Activated CD8-positive, alpha-beta memory T cell treated with anti-CD3 and anti-CD28 coated beads, Interleukin-2, amount 10 ng/mL, durations not matched to agents 7 days and 5 days (primary cell): Measurements from ENCODE around the gene PUM2. TPM values are rescaled to one million over a fixed set of nuclear protein-coding genes. Genes with fewer than 3 reads are reported as not detected.

Source experiments
- ATAC-seq: fragments of 150-1000 bp; cut with Tn5 transposase; one replicate; pipeline ENCODE4 v1.10.0; 2021; ENCODE audit warnings: moderate library complexity
- CTCF ChIA-PET: fragments of 350-600 bp; sonication (Branson Sonifier 250); formaldehyde crosslinking; loops from one replicate; lab custom pipeline; 2021; ENCODE audit warnings: antibody characterized with exemption; lab: Charles Lee
- DNase-seq: peaks from one replicate; pipeline ENCODE4 v3.0.0-alpha.2; 2020
- H3K27ac Mint-ChIP-seq: one replicate; pipeline ENCODE4 v1.8.0; 2021; ENCODE audit warnings: mild to moderate bottlenecking, mixed read lengths
- H3K27me3 Mint-ChIP-seq: one replicate; pipeline ENCODE4 v1.8.0; 2021; ENCODE audit warnings: mixed read lengths
- H3K36me3 Mint-ChIP-seq: one replicate; pipeline ENCODE4 v1.8.0; 2021; ENCODE audit warnings: mild to moderate bottlenecking, mixed read lengths
- H3K4me1 Mint-ChIP-seq: one replicate; pipeline ENCODE4 v1.8.0; 2021; ENCODE audit warnings: mixed read lengths
- H3K4me3 Mint-ChIP-seq: one replicate; pipeline ENCODE4 v1.8.0; 2021; ENCODE audit warnings: mild to moderate bottlenecking, moderate library complexity, mixed read lengths
- H3K9me3 Mint-ChIP-seq: one replicate; pipeline ENCODE4 v1.8.0; 2022; ENCODE audit warnings: low read depth, mixed read lengths
- total RNA-seq, 2 experiments: library from RNA; stranded (reverse); gene quantifications; one replicate each; pipeline ENCODE4 v1.2.3, GENCODE V29; 2021

Gene PUM2
- total RNA-seq, 2 experiments from 2014 or later = 120 to 127 TPM

GRCh38 chr2:20322527-20323300 lies 27.9 kb downstream of the PUM2 start:
- H3K36me3 Mint-ChIP-seq = peaks cover 56% of the 10 kb centered on the region
- CTCF ChIA-PET = interaction anchor here (0.7 to 4.1 kb wide), 3 partner anchors 12 to 81 kb away, joined by 3 to 16 read pairs (median 5); no protein-coding TSS in a partner anchor
- H3K27me3 Mint-ChIP-seq = no peaks in the 10 kb centered on the region
- no peak overlapping the region for H3K4me3 Mint-ChIP-seq
- H3K27ac Mint-ChIP-seq = peak overlapping the region; percentile 9
- no peak for ATAC-seq
- H3K9me3 Mint-ChIP-seq = no peaks in the 10 kb centered on the region
- no peak for DNase-seq
- H3K4me1 Mint-ChIP-seq = peaks cover 50% of the 10 kb centered on the region

DNA sequence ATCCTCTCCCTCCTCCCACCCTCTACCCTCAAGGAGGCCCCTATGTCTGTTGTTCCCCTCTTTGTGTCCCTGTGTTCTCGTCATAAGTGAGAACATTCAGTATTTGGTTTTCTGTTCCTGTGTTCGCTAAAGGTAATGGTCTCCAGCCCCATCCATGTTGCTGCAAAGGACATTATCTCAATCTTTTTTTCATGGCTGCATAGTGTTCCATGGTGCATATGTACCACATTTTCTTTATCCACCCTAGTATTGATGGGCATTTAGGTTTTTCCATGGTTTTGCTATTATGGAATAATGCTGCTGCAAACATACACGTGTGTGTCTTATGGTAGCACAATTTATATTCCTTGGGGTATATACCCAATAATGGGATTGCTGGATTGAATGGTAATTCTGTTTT lies 33.0 kb downstream of the PUM2 start:
- Mint-ChIP-seq H3K9me3 (no peaks in the 10 kb centered on the region), H3K27ac (peak overlapping the region; percentile 28), H3K27me3 (no peaks in the 10 kb centered on the region), H3K4me1 (peaks cover 32% of the 10 kb centered on the region), H3K4me3 (no peak overlapping the region), H3K36me3 (peaks cover 59% of the 10 kb centered on the region)
- no peak for DNase-seq
- ATAC-seq = no peak
- CTCF ChIA-PET = interaction anchor here (0.9 to 1.3 kb wide), 5 partner anchors 9 to 129 kb away, joined by 3 to 8 read pairs (median 3); partner anchors contain the start of gene RHOB

GRCh38 chr2:20317197-20317596 lies 33.4 kb downstream of the PUM2 start:
- Mint-ChIP-seq H3K4me1 (peaks cover 30% of the 10 kb centered on the region), H3K9me3 (no peaks in the 10 kb centered on the region), H3K4me3 (no peak overlapping the region), H3K27ac (peak overlapping the region; percentile 35), H3K27me3 (no peaks in the 10 kb centered on the region), H3K36me3 (peaks cover 57% of the 10 kb centered on the region)
- DNase-seq = no peak
- no peak for ATAC-seq
- CTCF ChIA-PET = interaction anchor here (0.9 to 1.1 kb wide), 3 partner anchors 9 to 32 kb away, joined by 3 to 6 read pairs (median 3); no protein-coding TSS in a partner anchor

DNA sequence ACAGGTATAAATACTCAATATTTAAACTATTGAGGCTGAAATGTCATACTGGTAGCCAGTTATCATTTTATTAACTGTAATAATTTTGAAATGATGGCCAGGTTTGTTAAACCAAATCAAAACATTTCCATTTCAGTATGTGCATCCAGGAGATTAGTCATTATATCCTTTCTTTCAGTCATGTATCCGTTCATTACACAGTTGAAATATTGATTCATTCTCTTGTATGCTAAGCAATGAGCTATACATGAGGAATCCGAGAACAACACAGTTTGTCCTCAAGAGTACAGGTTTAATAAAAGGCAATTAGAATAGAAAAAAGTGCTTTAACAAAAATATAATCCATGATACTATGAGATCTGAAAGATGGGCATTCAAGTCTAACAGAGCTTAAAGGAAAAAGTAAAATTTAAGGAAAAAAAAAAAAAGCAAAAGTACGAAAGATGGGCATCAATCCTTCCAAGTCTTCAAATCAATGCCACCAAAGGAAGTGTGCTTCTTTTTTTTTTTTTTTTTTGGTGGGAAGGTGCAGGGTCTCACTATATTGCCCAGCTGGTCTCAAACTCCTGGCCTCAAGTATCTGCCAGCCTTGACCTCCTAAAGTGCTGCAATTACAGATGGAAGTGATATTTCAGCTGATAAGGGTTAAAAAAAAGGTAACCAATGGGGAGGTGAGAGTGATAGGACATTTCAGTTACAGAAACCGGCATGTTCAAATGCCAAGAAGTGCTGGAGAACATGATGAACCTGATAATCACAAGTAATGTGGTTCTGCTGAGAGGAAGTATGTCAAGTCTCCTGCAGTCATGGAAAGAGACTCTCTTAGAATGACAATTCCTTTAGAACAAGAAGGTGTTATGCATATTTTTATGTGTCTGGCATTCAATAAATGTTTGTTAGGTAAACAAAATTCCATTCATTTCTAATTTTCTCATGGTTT lies 35.8 kb downstream of the PUM2 start:
- DNase-seq (no peak), ATAC-seq (no peak)
- H3K4me1 Mint-ChIP-seq = peaks cover 23% of the 10 kb centered on the region
- peaks cover 51% of the 10 kb centered on the region for H3K36me3 Mint-ChIP-seq
- H3K9me3 Mint-ChIP-seq = no peaks in the 10 kb centered on the region
- no peak overlapping the region for H3K4me3 Mint-ChIP-seq
- no peaks in the 10 kb centered on the region for H3K27me3 Mint-ChIP-seq
- H3K27ac Mint-ChIP-seq = peak overlapping the region; percentile 3
- CTCF ChIA-PET = interaction anchor here (0.9 to 1.4 kb wide), 3 partner anchors 11 to 23 kb away, joined by 3 to 7 read pairs (median 4); no protein-coding TSS in a partner anchor

GRCh38 chr2:20313659-20314058 lies 37.0 kb downstream of the PUM2 start:
- no peaks in the 10 kb centered on the region for H3K9me3 Mint-ChIP-seq
- CTCF ChIA-PET = interaction anchor here (0.7 to 1.1 kb wide), 3 partner anchors 13 to 28 kb away, joined by 4 read pairs; no protein-coding TSS in a partner anchor
- no peak overlapping the region for H3K4me3 Mint-ChIP-seq
- no peak overlapping the region for H3K27ac Mint-ChIP-seq
- DNase-seq = no peak
- peaks cover 21% of the 10 kb centered on the region for H3K4me1 Mint-ChIP-seq
- H3K36me3 Mint-ChIP-seq = peaks cover 52% of the 10 kb centered on the region
- no peaks in the 10 kb centered on the region for H3K27me3 Mint-ChIP-seq
- no peak for ATAC-seq

GRCh38 chr2:20309001-20309400 lies 41.6 kb downstream of the PUM2 start:
- peaks cover 11% of the 10 kb centered on the region for H3K4me1 Mint-ChIP-seq
- CTCF ChIA-PET = interaction anchor here (0.6 to 1.9 kb wide), 4 partner anchors 8 to 25 kb away, joined by 3 to 4 read pairs (median 4); no protein-coding TSS in a partner anchor
- no peaks in the 10 kb centered on the region for H3K9me3 Mint-ChIP-seq
- H3K36me3 Mint-ChIP-seq = peaks cover 46% of the 10 kb centered on the region
- ATAC-seq = no peak
- no peaks in the 10 kb centered on the region for H3K27me3 Mint-ChIP-seq
- DNase-seq = no peak
- H3K27ac Mint-ChIP-seq = no peak overlapping the region
- no peak overlapping the region for H3K4me3 Mint-ChIP-seq

GRCh38 chr2:20307311-20307710 lies 43.3 kb downstream of the PUM2 start:
- no peaks in the 10 kb centered on the region for H3K9me3 Mint-ChIP-seq
- peaks cover 53% of the 10 kb centered on the region for H3K36me3 Mint-ChIP-seq
- H3K4me3 Mint-ChIP-seq = no peak overlapping the region
- no peak overlapping the region for H3K27ac Mint-ChIP-seq
- no peak for ATAC-seq
- no peaks in the 10 kb centered on the region for H3K27me3 Mint-ChIP-seq
- CTCF ChIA-PET = interaction anchor here (1.4 to 1.9 kb wide), 2 partner anchors 16 to 19 kb away, joined by 4 read pairs; no protein-coding TSS in a partner anchor
- peaks cover 8% of the 10 kb centered on the region for H3K4me1 Mint-ChIP-seq
- DNase-seq = no peak

DNA sequence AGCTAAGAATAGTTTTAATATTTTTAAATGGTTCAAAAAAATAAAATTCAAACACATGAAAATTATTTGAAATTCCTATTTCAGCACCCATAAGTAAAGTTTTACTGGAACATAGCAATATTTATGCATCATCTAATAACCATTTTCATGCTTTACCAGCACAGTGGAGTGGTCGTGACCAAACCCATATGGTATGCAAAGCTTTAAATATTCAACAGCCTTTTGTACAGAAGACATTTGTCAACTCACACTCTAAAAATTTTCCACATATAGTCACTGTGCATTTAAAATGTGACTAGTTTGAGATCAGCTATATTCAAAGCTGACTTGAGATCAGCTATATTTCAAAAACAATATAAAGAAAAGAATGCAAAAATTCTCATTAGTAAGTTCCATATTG lies 46.2 kb downstream of the PUM2 start:
- H3K36me3 Mint-ChIP-seq = peaks cover 55% of the 10 kb centered on the region
- H3K9me3 Mint-ChIP-seq = no peaks in the 10 kb centered on the region
- no peak overlapping the region for H3K4me3 Mint-ChIP-seq
- ATAC-seq (no peak), DNase-seq (no peak)
- CTCF ChIA-PET = interaction anchor here (0.6 to 1.5 kb wide), 3 partner anchors 13 to 22 kb away, joined by 3 to 6 read pairs (median 4); no protein-coding TSS in a partner anchor
- H3K4me1 Mint-ChIP-seq = peaks cover 8% of the 10 kb centered on the region
- H3K27ac Mint-ChIP-seq = no peak overlapping the region
- no peaks in the 10 kb centered on the region for H3K27me3 Mint-ChIP-seq

DNA sequence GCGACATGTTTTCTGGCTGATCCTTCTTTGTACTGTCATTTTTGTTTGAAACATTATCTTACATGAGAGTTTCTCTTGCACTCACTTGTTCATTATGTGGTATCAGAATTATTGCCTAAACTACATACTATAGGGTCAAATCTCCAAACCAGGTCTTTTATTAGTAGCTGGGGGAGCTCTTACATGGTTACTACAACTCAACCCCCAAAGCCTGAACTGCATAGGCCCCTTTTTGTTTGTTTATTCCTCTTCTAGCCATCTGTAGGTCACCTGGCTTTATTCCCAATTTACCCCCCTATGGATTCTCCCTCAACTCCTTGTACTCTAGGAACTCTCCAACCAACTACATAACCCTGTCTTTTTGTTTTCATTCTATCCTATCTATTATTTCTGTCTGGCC lies 46.7 kb downstream of the PUM2 start:
- H3K4me3 Mint-ChIP-seq = no peak overlapping the region
- H3K4me1 Mint-ChIP-seq = peaks cover 11% of the 10 kb centered on the region
- ATAC-seq (no peak), DNase-seq (no peak)
- CTCF ChIA-PET = interaction anchor here (0.9 to 1.5 kb wide), 3 partner anchors 13 to 48 kb away, joined by 3 to 6 read pairs (median 4); no protein-coding TSS in a partner anchor
- peak overlapping the region; percentile 1 for H3K27ac Mint-ChIP-seq
- H3K9me3 Mint-ChIP-seq = no peaks in the 10 kb centered on the region
- no peaks in the 10 kb centered on the region for H3K27me3 Mint-ChIP-seq
- peaks cover 53% of the 10 kb centered on the region for H3K36me3 Mint-ChIP-seq

- H3K36me3 Mint-ChIP-seq = peaks cover 48% of the 10 kb centered on the region
- peaks cover 13% of the 10 kb centered on the region for H3K4me1 Mint-ChIP-seq
- DNase-seq = no peak
- H3K27me3 Mint-ChIP-seq = no peaks in the 10 kb centered on the region
- CTCF ChIA-PET = no interaction called here
- H3K4me3 Mint-ChIP-seq = no peak overlapping the region
- no peak overlapping the region for H3K27ac Mint-ChIP-seq
- no peak for ATAC-seq
- H3K9me3 Mint-ChIP-seq = no peaks in the 10 kb centered on the region
Observed at GRCh38 chr2:20302019-20302418, 48.6 kb downstream of the PUM2 start.

GRCh38 chr2:20300656-20301055 lies 50.0 kb downstream of the PUM2 start:
- Mint-ChIP-seq H3K27me3 (no peaks in the 10 kb centered on the region), H3K4me1 (peaks cover 19% of the 10 kb centered on the region), H3K9me3 (no peaks in the 10 kb centered on the region), H3K27ac (no peak overlapping the region), H3K4me3 (no peak overlapping the region), H3K36me3 (peaks cover 51% of the 10 kb centered on the region)
- DNase-seq (no peak), ATAC-seq (no peak)
- CTCF ChIA-PET = interaction anchor here (0.6 to 1.6 kb wide), 3 partner anchors 9 to 26 kb away, joined by 3 to 4 read pairs (median 3); no protein-coding TSS in a partner anchor

DNA sequence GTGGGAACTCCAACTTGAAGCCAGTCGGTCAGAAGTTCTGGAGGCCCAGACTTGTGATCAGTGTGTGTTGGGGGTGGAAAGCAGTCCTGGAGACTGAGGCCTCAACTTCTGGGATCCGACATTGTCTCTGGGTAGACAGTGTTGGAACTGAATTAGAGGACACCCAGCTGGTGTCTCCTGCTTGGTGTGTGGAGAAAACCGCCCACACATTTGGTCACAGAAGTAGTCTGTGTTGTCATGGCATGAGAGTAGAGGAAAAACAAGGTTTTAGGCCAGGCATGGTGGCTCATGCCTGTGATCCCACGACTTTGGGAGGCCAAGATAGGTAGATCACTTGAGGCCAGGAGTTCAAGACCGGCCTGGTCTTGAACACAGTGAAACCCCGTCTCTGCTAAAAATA lies 51.5 kb downstream of the PUM2 start:
- Mint-ChIP-seq H3K9me3 (no peaks in the 10 kb centered on the region), H3K27ac (peak overlapping the region; percentile 20), H3K4me1 (peaks cover 22% of the 10 kb centered on the region), H3K4me3 (no peak overlapping the region), H3K36me3 (peaks cover 51% of the 10 kb centered on the region), H3K27me3 (no peaks in the 10 kb centered on the region)
- ATAC-seq (no peak), DNase-seq (no peak)
- CTCF ChIA-PET = interaction anchor here (2.7 kb wide), 1 partner anchor 27 kb away, joined by 7 read pairs; no protein-coding TSS in a partner anchor

- CTCF ChIA-PET = no interaction called here
- peaks cover 44% of the 10 kb centered on the region for H3K36me3 Mint-ChIP-seq
- peaks cover 19% of the 10 kb centered on the region for H3K4me1 Mint-ChIP-seq
- H3K27me3 Mint-ChIP-seq = no peaks in the 10 kb centered on the region
- DNase-seq = no peak
- ATAC-seq = no peak
- H3K9me3 Mint-ChIP-seq = no peaks in the 10 kb centered on the region
- H3K4me3 Mint-ChIP-seq = no peak overlapping the region
- H3K27ac Mint-ChIP-seq = no peak overlapping the region
Observed at GRCh38 chr2:20294231-20294630, 56.4 kb downstream of the PUM2 start.
